GM18502 (cell line): ENCODE results near the gene MMEL1.

Experiments
- ATAC-seq: cut with Tn5 transposase; IDR thresholded peaks from one replicate; pipeline ENCODE4 v1.9.1; 2021; ENCODE audit warnings: mild to moderate bottlenecking; ENCODE audit not compliant: unreplicated experiment, poor library complexity

MMEL1 gene

DNA sequence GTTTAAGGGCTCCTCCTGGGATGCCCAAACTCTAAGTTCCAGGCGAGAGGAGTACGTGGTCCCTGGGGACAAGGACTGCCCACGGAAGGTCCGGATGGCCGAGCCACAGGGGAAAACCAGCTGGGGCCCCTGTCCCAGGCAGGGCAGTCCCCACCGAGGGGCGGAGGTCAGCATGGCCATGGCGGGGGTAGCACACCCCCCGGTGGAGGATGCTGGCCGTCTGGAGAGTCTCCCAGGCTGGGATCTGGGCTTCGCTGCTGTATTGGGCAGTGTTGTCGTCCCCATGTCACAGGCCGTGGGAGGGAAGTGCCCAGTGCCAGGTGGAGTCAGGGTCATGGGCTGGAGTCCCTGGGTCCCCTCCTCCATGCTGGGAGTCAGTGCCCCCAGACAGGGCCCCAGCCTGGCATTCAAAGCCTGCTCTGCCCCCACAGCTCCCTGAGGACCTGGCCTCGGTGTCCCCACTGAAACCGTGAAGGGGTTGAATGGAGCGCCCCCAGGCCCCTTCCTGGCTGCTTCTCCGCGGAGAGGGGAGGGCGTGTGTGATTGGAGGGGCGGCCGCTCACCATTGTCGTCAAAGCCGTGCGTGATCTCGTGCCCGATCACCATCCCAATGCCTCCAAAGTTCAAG, 39.5 kb downstream of the MMEL1 start:
- ATAC-seq, result no peak

GRCh38 chr1:2592672-2593071, 40.1 kb downstream of the MMEL1 start:
- no peak for ATAC-seq

- ATAC-seq, result no peak
These were observed 41.1 kb downstream of the MMEL1 start for GRCh38 chr1:2591581-2592261.

DNA sequence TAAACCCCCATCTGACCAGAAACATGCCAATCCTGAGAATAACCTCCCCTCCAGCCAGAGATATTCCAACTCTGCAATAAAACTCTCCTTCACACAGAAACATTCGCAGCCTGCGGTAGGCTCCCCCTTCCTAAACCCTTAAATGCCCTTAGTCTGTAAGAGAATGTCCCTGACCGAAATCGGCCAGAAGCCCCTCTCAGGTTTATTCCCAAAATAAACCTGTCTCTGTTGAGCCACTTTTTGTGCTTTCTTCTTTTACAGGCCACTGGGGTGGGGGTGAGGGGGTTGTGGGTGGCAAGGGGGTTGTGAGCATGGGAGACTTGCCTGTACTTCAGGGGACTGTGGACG, 41.6 kb downstream of the MMEL1 start:
- ATAC-seq, result no peak

GRCh38 chr1:2590233-2591141, 42.3 kb downstream of the MMEL1 start:
- ATAC-seq, result no peak

GRCh38 chr1:2589431-2590232, 43.2 kb downstream of the MMEL1 start:
- no peak for ATAC-seq

- no peak for ATAC-seq
These were observed 44.0 kb downstream of the MMEL1 start for GRCh38 chr1:2588661-2589430.

GRCh38 chr1:2587860-2588571, 44.8 kb downstream of the MMEL1 start:
- ATAC-seq, result no peak

- ATAC-seq, result no peak
These were observed 45.6 kb downstream of the MMEL1 start for GRCh38 chr1:2587071-2587859.

DNA sequence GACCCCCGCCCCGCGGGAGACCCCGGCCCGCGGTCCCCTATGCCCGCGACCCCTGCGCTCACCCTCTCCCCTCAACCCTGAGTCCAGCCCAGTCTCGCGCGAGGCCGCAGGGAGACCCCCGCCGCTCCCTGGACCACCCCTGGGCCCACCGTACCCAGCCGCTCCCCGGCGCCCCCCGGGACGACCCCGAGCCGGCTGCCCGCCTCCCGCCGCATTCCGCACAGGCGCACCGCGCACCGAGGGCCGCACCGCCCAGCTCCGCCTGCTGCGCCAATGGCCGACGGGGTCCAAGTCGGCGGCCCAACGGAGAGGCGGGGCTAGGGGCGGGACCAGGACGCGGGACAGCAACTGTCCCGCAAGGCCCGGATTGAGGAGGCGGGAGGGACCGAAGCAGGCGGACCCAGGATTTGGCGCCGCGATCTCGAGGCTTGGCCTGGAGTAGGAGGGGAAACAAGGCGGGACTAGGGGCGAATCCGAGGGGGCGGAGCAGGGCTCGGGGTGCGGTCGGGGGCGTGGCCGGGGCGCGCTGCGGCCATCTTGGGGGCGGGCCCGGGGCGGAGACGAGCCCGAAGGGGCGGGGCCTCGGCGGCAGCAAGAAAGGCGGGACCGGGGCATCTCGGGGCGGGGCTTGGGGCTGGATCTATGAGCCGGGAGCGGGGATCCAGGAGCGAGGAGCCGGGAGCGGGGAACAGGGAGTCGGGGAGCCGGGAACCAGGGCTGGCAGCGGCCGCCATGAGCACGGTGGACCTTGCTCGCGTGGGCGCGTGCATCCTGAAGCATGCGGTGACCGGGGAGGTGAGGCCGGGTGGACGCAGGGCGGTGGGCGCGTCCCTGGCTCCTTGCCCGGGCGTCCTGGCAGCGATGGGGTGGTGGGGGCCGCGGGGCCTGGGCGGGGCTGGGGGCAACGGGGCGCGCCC, 46.4 kb downstream of the MMEL1 start, which contains the start of gene PRXL2B:
Gene PRXL2B (plus strand): TSS at position 624 of the 917 bp plus-strand sequence. CDS start 109 bp downstream, at position 733.
- ATAC-seq, result peak; percentile 73

DNA sequence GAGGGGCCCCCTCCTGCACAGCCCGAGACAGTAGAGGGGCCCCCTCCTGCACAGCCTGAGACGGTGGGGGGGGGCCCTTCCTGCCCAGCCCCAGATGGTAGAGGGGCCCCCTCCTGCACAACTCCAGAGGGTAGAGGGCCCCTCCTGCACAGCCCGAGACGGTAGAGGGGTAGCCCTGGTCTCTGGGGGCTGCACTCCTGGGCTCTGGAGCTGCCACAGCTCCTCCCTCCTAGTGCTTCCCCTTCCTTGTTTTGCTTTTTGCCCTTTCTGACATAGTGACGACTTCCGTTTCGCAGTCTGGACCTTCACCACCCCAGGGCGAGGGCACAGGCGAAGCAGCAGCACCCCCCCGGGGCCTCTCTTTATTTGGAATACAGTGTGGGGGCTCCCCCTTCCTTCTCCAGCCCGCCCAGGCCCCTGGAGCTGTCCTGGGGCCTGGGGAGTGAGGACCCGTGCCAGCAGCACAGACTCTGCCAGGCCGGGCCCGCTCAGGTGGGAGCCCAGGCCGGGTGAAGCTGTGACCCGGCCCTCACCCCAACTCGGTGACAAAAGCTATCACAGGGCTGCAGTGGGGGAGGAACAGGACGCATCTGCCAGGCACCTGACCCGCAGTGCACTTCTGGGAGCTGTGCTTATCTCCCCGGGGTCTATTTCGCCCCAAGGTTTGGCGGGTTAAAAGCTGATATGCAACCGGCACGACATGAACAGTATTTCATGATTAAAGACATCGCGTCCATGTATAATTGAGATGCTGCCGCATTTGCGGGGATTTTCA, 47.3 kb downstream of the MMEL1 start:
- peak; percentile 41 for ATAC-seq

- ATAC-seq, result no peak
These were observed 48.0 kb downstream of the MMEL1 start for GRCh38 chr1:2584686-2585317.

GRCh38 chr1:2583871-2584351, 48.9 kb downstream of the MMEL1 start:
- no peak for ATAC-seq

DNA sequence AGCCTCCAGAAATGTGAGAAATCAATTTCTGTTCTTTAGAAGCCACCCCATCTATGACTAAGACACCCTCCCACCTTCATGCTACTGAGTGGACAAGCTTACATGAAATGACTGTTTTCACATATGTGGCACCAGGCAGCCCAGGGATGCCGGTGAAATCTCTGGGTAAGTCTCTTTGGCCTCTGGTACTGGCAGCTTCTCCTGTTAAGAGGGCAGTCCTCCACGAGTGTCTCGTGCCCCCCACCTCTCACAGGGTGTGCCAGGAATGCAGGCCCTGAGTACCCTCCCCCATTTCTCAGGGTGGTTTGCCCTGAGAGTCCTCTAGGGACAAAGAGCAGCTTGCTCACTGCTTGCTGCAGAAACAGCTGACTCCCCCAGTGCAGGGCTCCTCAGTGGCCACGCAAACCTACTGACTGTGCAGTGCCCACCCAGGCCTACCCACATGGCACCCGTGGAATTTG, 49.5 kb downstream of the MMEL1 start:
- no peak for ATAC-seq

DNA sequence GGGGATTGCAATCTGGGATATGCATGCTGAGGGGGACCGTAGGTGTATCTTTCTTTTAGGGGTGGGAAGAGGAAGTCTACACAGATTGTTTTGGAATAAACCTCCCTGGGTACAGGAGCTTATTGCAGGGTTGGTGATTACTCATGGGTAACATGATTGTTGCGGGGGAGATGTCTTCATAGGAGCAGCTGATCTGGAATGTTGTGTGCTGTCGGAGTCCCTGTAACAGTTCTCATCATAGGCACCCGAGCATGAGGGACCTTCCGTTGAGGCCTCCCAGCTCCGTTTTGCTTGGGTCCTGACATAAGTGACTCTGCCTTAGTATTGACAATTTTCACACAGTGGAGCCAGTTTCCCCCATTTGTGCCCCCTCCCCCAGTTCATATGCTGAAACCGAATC, 50.4 kb downstream of the MMEL1 start:
- ATAC-seq, result no peak

- ATAC-seq, result no peak
These were observed 52.1 kb downstream of the MMEL1 start for GRCh38 chr1:2580691-2581090.
